Activated naive CD4-positive, alpha-beta T cell treated with anti-CD3 and anti-CD28 coated beads, Interleukin-2, amount 10 ng/mL, durations not matched to agents 7 days and 5 days (primary cell): ENCODE results near the gene EPS8L2.

ENCODE experiments used
- CTCF ChIA-PET: fragments of 350-600 bp; sonication (Branson Sonifier 250); formaldehyde crosslinking; loops from one replicate; lab custom pipeline; 2021; ENCODE audit warnings: antibody characterized with exemption; lab: Charles Lee
- DNase-seq: peaks from one replicate; pipeline ENCODE4 v3.0.0-alpha.2; 2020
- H3K27ac Mint-ChIP-seq: one replicate; pipeline ENCODE4 v1.8.0; 2021; ENCODE audit warnings: mild to moderate bottlenecking, moderate library complexity, mixed read lengths
- H3K27me3 Mint-ChIP-seq: one replicate; pipeline ENCODE4 v1.8.0; 2021; ENCODE audit warnings: mild to moderate bottlenecking, mixed read lengths
- H3K36me3 Mint-ChIP-seq: one replicate; pipeline ENCODE4 v1.8.0; 2021; ENCODE audit warnings: mixed read lengths
- H3K4me1 Mint-ChIP-seq: one replicate; pipeline ENCODE4 v1.8.0; 2021; ENCODE audit warnings: mixed read lengths
- H3K4me3 Mint-ChIP-seq: one replicate; pipeline ENCODE4 v1.8.0; 2021; ENCODE audit warnings: mild to moderate bottlenecking, moderate library complexity, mixed read lengths
- H3K9me3 Mint-ChIP-seq: one replicate; pipeline ENCODE4 v1.8.0; 2021; ENCODE audit warnings: mixed read lengths

Gene EPS8L2

GRCh38 chr11:693887-694562 lies 12.0 kb upstream of the EPS8L2 start:
- peak overlapping the region; percentile 85 for H3K4me3 Mint-ChIP-seq
- DNase-seq, result peak; percentile 34
- peak overlapping the region; percentile 84 for H3K27ac Mint-ChIP-seq
- peaks cover 6% of the 10 kb centered on the region for H3K27me3 Mint-ChIP-seq
- CTCF ChIA-PET, result interaction anchor here (0.7 kb wide), 1 partner anchor 13 kb away, joined by 3 read pairs; no protein-coding TSS in a partner anchor
- H3K36me3 Mint-ChIP-seq, result peaks cover 23% of the 10 kb centered on the region
- H3K9me3 Mint-ChIP-seq, result no peaks in the 10 kb centered on the region
- peaks cover 71% of the 10 kb centered on the region for H3K4me1 Mint-ChIP-seq

GRCh38 chr11:694563-695287 lies 11.3 kb upstream of the EPS8L2 start, which contains the start of gene DEAF1:
DEAF1 (minus strand) TSS chr11:695222; CDS start chr11:695047, 175 bp downstream.
- DNase-seq, result peak; percentile 100
- CTCF ChIA-PET, result interaction anchor here (0.8 to 1.7 kb wide), 2 partner anchors 27 to 38 kb away, joined by 3 to 10 read pairs; no protein-coding TSS in a partner anchor
- Mint-ChIP-seq H3K27me3 (peaks cover 6% of the 10 kb centered on the region), H3K4me1 (peaks cover 68% of the 10 kb centered on the region), H3K36me3 (peaks cover 22% of the 10 kb centered on the region), H3K9me3 (no peaks in the 10 kb centered on the region), H3K27ac (peak within 1 kb of the TSS; percentile 96), H3K4me3 (peak within 1 kb of the TSS; percentile 85)

- CTCF ChIA-PET, result interaction anchor here (0.8 to 2.6 kb wide), 3 partner anchors 27 to 37 kb away, joined by 3 to 10 read pairs (median 10); no protein-coding TSS in a partner anchor
- peaks cover 66% of the 10 kb centered on the region for H3K4me1 Mint-ChIP-seq
- no peak for DNase-seq
- H3K27ac Mint-ChIP-seq, result peak overlapping the region; percentile 96
- peaks cover 23% of the 10 kb centered on the region for H3K36me3 Mint-ChIP-seq
- H3K4me3 Mint-ChIP-seq, result peak overlapping the region; percentile 85
- H3K27me3 Mint-ChIP-seq, result peaks cover 6% of the 10 kb centered on the region
- H3K9me3 Mint-ChIP-seq, result no peaks in the 10 kb centered on the region
Observed at GRCh38 chr11:695288-695537, 10.8 kb upstream of the EPS8L2 start.

GRCh38 chr11:695538-696248 lies 10.3 kb upstream of the EPS8L2 start, which contains the start of gene TMEM80:
TMEM80 (plus strand) TSS chr11:695816; CDS start chr11:695828, 12 bp downstream.
- Mint-ChIP-seq H3K27me3 (peaks cover 6% of the 10 kb centered on the region), H3K27ac (peak within 1 kb of the TSS; percentile 96), H3K4me1 (peaks cover 61% of the 10 kb centered on the region), H3K36me3 (peaks cover 24% of the 10 kb centered on the region), H3K4me3 (peak within 1 kb of the TSS; percentile 85), H3K9me3 (no peaks in the 10 kb centered on the region)
- CTCF ChIA-PET, result interaction anchor here (1.7 to 2.6 kb wide), 2 partner anchors 26 to 30 kb away, joined by 10 read pairs; no protein-coding TSS in a partner anchor
- DNase-seq, result peak; percentile 99

GRCh38 chr11:696955-697491 lies 9.0 kb upstream of the EPS8L2 start:
- Mint-ChIP-seq H3K4me1 (peaks cover 48% of the 10 kb centered on the region), H3K36me3 (peaks cover 21% of the 10 kb centered on the region), H3K27me3 (peaks cover 6% of the 10 kb centered on the region), H3K27ac (peak overlapping the region; percentile 96), H3K9me3 (no peaks in the 10 kb centered on the region), H3K4me3 (peak overlapping the region; percentile 85)
- CTCF ChIA-PET, result interaction anchor here (0.6 to 2.6 kb wide), 5 partner anchors 10 to 47 kb away, joined by 3 to 10 read pairs (median 4); no protein-coding TSS in a partner anchor
- DNase-seq, result no peak

- H3K4me3 Mint-ChIP-seq, result peak overlapping the region; percentile 48
- H3K9me3 Mint-ChIP-seq, result no peaks in the 10 kb centered on the region
- peaks cover 6% of the 10 kb centered on the region for H3K27me3 Mint-ChIP-seq
- DNase-seq, result no peak
- H3K36me3 Mint-ChIP-seq, result peaks cover 20% of the 10 kb centered on the region
- CTCF ChIA-PET, result interaction anchor here (1.6 to 2.6 kb wide), 3 partner anchors 9 to 28 kb away, joined by 4 to 10 read pairs (median 6); no protein-coding TSS in a partner anchor
- H3K4me1 Mint-ChIP-seq, result peaks cover 40% of the 10 kb centered on the region
- H3K27ac Mint-ChIP-seq, result peak overlapping the region; percentile 65
Observed at GRCh38 chr11:697811-698311, 8.2 kb upstream of the EPS8L2 start.

GRCh38 chr11:698493-699115 lies 7.4 kb upstream of the EPS8L2 start:
- H3K4me3 Mint-ChIP-seq, result no peak overlapping the region
- H3K9me3 Mint-ChIP-seq, result no peaks in the 10 kb centered on the region
- peaks cover under 1% of the 10 kb centered on the region for H3K27me3 Mint-ChIP-seq
- H3K36me3 Mint-ChIP-seq, result peaks cover 13% of the 10 kb centered on the region
- CTCF ChIA-PET, result interaction anchor here (1.6 kb wide), 2 partner anchors 9 to 24 kb away, joined by 4 to 6 read pairs; no protein-coding TSS in a partner anchor
- H3K27ac Mint-ChIP-seq, result no peak overlapping the region
- peaks cover 32% of the 10 kb centered on the region for H3K4me1 Mint-ChIP-seq
- no peak for DNase-seq

- Mint-ChIP-seq H3K9me3 (no peaks in the 10 kb centered on the region), H3K4me1 (peaks cover 31% of the 10 kb centered on the region), H3K4me3 (no peak overlapping the region), H3K27ac (no peak overlapping the region), H3K36me3 (peaks cover 12% of the 10 kb centered on the region), H3K27me3 (no peaks in the 10 kb centered on the region)
- CTCF ChIA-PET, result no interaction called here
- no peak for DNase-seq
Observed at GRCh38 chr11:699116-699508, 6.9 kb upstream of the EPS8L2 start.

GRCh38 chr11:699753-700152 lies 6.3 kb upstream of the EPS8L2 start:
- Mint-ChIP-seq H3K27me3 (peaks cover 3% of the 10 kb centered on the region), H3K27ac (no peak overlapping the region), H3K4me1 (peaks cover 29% of the 10 kb centered on the region), H3K9me3 (no peaks in the 10 kb centered on the region), H3K4me3 (no peak overlapping the region), H3K36me3 (peaks cover 12% of the 10 kb centered on the region)
- CTCF ChIA-PET, result no interaction called here
- DNase-seq, result no peak

- H3K4me3 Mint-ChIP-seq, result no peak overlapping the region
- no peak overlapping the region for H3K27ac Mint-ChIP-seq
Observed at GRCh38 chr11:701741-702461, 4.1 kb upstream of the EPS8L2 start.

GRCh38 chr11:702462-703461 lies 3.3 kb upstream of the EPS8L2 start:
- Mint-ChIP-seq H3K9me3 (no peaks in the 10 kb centered on the region), H3K4me1 (peaks cover 19% of the 10 kb centered on the region), H3K4me3 (no peak overlapping the region), H3K27ac (no peak overlapping the region), H3K27me3 (peaks cover 33% of the 10 kb centered on the region), H3K36me3 (peaks cover 13% of the 10 kb centered on the region)
- DNase-seq, result no peak
- CTCF ChIA-PET, result no interaction called here

More at GRCh38 chr11:701741-702461, 4.1 kb upstream of the EPS8L2 start:
- DNase-seq, result no peak
- H3K27me3 Mint-ChIP-seq, result peaks cover 25% of the 10 kb centered on the region
- peaks cover 13% of the 10 kb centered on the region for H3K36me3 Mint-ChIP-seq
- peaks cover 24% of the 10 kb centered on the region for H3K4me1 Mint-ChIP-seq
- H3K9me3 Mint-ChIP-seq, result no peaks in the 10 kb centered on the region
- CTCF ChIA-PET, result no interaction called here

- Mint-ChIP-seq H3K4me1 (peaks cover 12% of the 10 kb centered on the region), H3K4me3 (no peak overlapping the region), H3K27me3 (peaks cover 41% of the 10 kb centered on the region), H3K36me3 (peaks cover 11% of the 10 kb centered on the region), H3K9me3 (no peaks in the 10 kb centered on the region), H3K27ac (no peak overlapping the region)
- CTCF ChIA-PET, result no interaction called here
- DNase-seq, result no peak
Observed at GRCh38 chr11:703506-703905, 2.5 kb upstream of the EPS8L2 start.
